ENCODE measurements around the gene FFAR4. TPM values are rescaled to one million over a fixed set of nuclear protein-coding genes. Genes with fewer than 3 reads are reported as not detected.

FFAR4 gene
- total and polyA plus RNA-seq, 5 experiments from 2014 or later, result not detected

- ATAC-seq, result no peak
- peaks cover 0 to 17% (median 4%) of the 10 kb centered on the region in 9 donors for H3K9me3 Mint-ChIP-seq
- POLR2A ChIA-PET, result no interaction called here
- H3K27me3 Mint-ChIP-seq, result peaks cover 0 to 7% (median 6%) of the 10 kb centered on the region in 5 donors
- no peak within 1 kb of the TSS for H3K27ac Mint-ChIP-seq
- no peak for DNase-seq
- H3K4me3 Mint-ChIP-seq, result no peak within 1 kb of the TSS
- no peaks in the 10 kb centered on the region for H3K36me3 Mint-ChIP-seq
- H3K4me1 Mint-ChIP-seq, result peaks cover 0 to 7% (median 0%) of the 10 kb centered on the region in 4 donors
These were observed 45.8 kb downstream of the FFAR4 start, which contains the start of gene PDE6C for GRCh38 chr10:93612311-93612710. Gene PDE6C (plus strand): TSS chr10:93612537. CDS start chr10:93612726, 189 bp downstream.

- Mint-ChIP-seq H3K9me3 (peaks cover 0 to 9% (median 0%) of the 10 kb centered on the region in 9 donors), H3K27ac (no peak overlapping the region), H3K36me3 (no peaks in the 10 kb centered on the region), H3K4me1 (peaks cover 0 to 7% (median 0%) of the 10 kb centered on the region in 4 donors), H3K27me3 (peaks cover 0 to 9% (median 6%) of the 10 kb centered on the region in 5 donors), H3K4me3 (no peak overlapping the region)
- ATAC-seq (no peak), DNase-seq (no peak)
- POLR2A ChIA-PET, result no interaction called here
These were observed 46.7 kb downstream of the FFAR4 start for GRCh38 chr10:93613126-93613525.

- Mint-ChIP-seq H3K27me3 (peaks cover 0 to 6% (median 3%) of the 10 kb centered on the region in 5 donors), H3K36me3 (no peaks in the 10 kb centered on the region), H3K4me1 (peaks cover 0 to 7% (median 0%) of the 10 kb centered on the region in 4 donors), H3K27ac (no peak overlapping the region), H3K9me3 (no peaks in the 10 kb centered on the region), H3K4me3 (no peak overlapping the region)
- POLR2A ChIA-PET, result no interaction called here
- DNase-seq, result no peak
- ATAC-seq, result no peak
These were observed 47.8 kb downstream of the FFAR4 start for GRCh38 chr10:93614101-93614825.

GRCh38 chr10:93615576-93616235 lies 49.2 kb downstream of the FFAR4 start:
- Mint-ChIP-seq H3K36me3 (no peaks in the 10 kb centered on the region), H3K9me3 (no peaks in the 10 kb centered on the region), H3K27ac (no peak overlapping the region), H3K4me3 (peak overlapping the region in 1 of 10 donors; percentile 29), H3K27me3 (peaks cover 0 to 4% (median 3%) of the 10 kb centered on the region in 5 donors), H3K4me1 (peaks cover 0 to 7% (median 0%) of the 10 kb centered on the region in 4 donors)
- DNase-seq (no peak), ATAC-seq (no peak)
- POLR2A ChIA-PET, result no interaction called here

- Mint-ChIP-seq H3K4me3 (no peak overlapping the region), H3K9me3 (no peaks in the 10 kb centered on the region), H3K36me3 (no peaks in the 10 kb centered on the region), H3K27me3 (peaks cover 0 to 17% (median 6%) of the 10 kb centered on the region in 5 donors), H3K4me1 (peaks cover 0 to 5% (median under 1%) of the 10 kb centered on the region in 4 donors), H3K27ac (no peak overlapping the region)
- POLR2A ChIA-PET, result no interaction called here
- no peak for DNase-seq
- no peak for ATAC-seq
These were observed 54.5 kb downstream of the FFAR4 start for GRCh38 chr10:93620925-93621324.

GRCh38 chr10:93622942-93623341 lies 56.5 kb downstream of the FFAR4 start:
- POLR2A ChIA-PET, result no interaction called here
- no peak for ATAC-seq
- H3K27ac Mint-ChIP-seq, result no peak overlapping the region
- no peak for DNase-seq
- peaks cover 0 to 2% (median 0%) of the 10 kb centered on the region in 4 donors for H3K4me1 Mint-ChIP-seq
- H3K4me3 Mint-ChIP-seq, result no peak overlapping the region
- peaks cover 2 to 17% (median 10%) of the 10 kb centered on the region in 5 donors for H3K27me3 Mint-ChIP-seq
- H3K36me3 Mint-ChIP-seq, result no peaks in the 10 kb centered on the region
- no peaks in the 10 kb centered on the region for H3K9me3 Mint-ChIP-seq

- Mint-ChIP-seq H3K4me3 (no peak overlapping the region), H3K9me3 (no peaks in the 10 kb centered on the region), H3K4me1 (no peaks in the 10 kb centered on the region), H3K27ac (peak overlapping the region in 1 of 10 donors; percentile 55), H3K27me3 (peaks cover 10 to 40% (median 25%) of the 10 kb centered on the region in 5 donors), H3K36me3 (no peaks in the 10 kb centered on the region)
- ATAC-seq (no peak), DNase-seq (no peak)
- POLR2A ChIA-PET, result no interaction called here
These were observed 62.4 kb downstream of the FFAR4 start for GRCh38 chr10:93628858-93629257.

GRCh38 chr10:93629647-93630305 lies 63.3 kb downstream of the FFAR4 start:
- H3K4me1 Mint-ChIP-seq, result no peaks in the 10 kb centered on the region
- H3K27me3 Mint-ChIP-seq, result peaks cover 10 to 37% (median 25%) of the 10 kb centered on the region in 5 donors
- H3K4me3 Mint-ChIP-seq, result no peak overlapping the region
- no peaks in the 10 kb centered on the region for H3K36me3 Mint-ChIP-seq
- no peaks in the 10 kb centered on the region for H3K9me3 Mint-ChIP-seq
- no peak overlapping the region for H3K27ac Mint-ChIP-seq
- POLR2A ChIA-PET, result no interaction called here
- no peak for ATAC-seq
- no peak for DNase-seq

GRCh38 chr10:93630625-93631557 lies 64.4 kb downstream of the FFAR4 start:
- H3K9me3 Mint-ChIP-seq, result no peaks in the 10 kb centered on the region
- POLR2A ChIA-PET, result no interaction called here
- no peaks in the 10 kb centered on the region for H3K36me3 Mint-ChIP-seq
- H3K4me1 Mint-ChIP-seq, result no peaks in the 10 kb centered on the region
- no peak overlapping the region for H3K4me3 Mint-ChIP-seq
- no peak for ATAC-seq
- DNase-seq, result no peak
- peak overlapping the region in 1 of 10 donors; percentile 15 for H3K27ac Mint-ChIP-seq
- peaks cover 10 to 37% (median 23%) of the 10 kb centered on the region in 5 donors for H3K27me3 Mint-ChIP-seq

Other genes starting within 250 kb of the FFAR4 start
- under 1 TPM in 1 of 2 experiments, not detected in 1; 0.11 TPM for gene MYOF, start 84.3 kb upstream of the FFAR4 start, total RNA-seq
- not detected for gene MYOF, start 84.3 kb upstream of the FFAR4 start, polyA plus RNA-seq
- gene CEP55, start 70.1 kb upstream of the FFAR4 start, total RNA-seq, result not detected
- not detected for gene CEP55, start 70.1 kb upstream of the FFAR4 start, polyA plus RNA-seq
- gene RBP4, start 34.6 kb downstream of the FFAR4 start, total RNA-seq, result not detected
- gene RBP4, start 34.6 kb downstream of the FFAR4 start, polyA plus RNA-seq, result not detected
- gene PDE6C, start 45.9 kb downstream of the FFAR4 start, total RNA-seq, result not detected
- under 1 TPM in 1 of 3 donors, not detected in 2; 0.19 TPM for gene PDE6C, start 45.9 kb downstream of the FFAR4 start, polyA plus RNA-seq
- 10 to 100 TPM; 25.5 to 28.9 TPM for gene FRA10AC1, start 135.9 kb downstream of the FFAR4 start, total RNA-seq
- 1 to 10 TPM; 5.8 to 6.8 (median 5.9) TPM for gene FRA10AC1, start 135.9 kb downstream of the FFAR4 start, polyA plus RNA-seq
- not detected for gene LGI1, start 191.3 kb downstream of the FFAR4 start, total RNA-seq
- not detected for gene LGI1, start 191.3 kb downstream of the FFAR4 start, polyA plus RNA-seq

Data from naive thymus-derived CD8-positive, alpha-beta T cell (primary cell).